Measurements from ENCODE around the gene NTNG2.

NTNG2 gene

GRCh38 chr9:132147839-132148238, 14.0 kb upstream of the NTNG2 start:
- DNase-seq, result no peak

GRCh38 chr9:132150256-132150655, 11.6 kb upstream of the NTNG2 start:
- no peak for DNase-seq

- no peak for DNase-seq
Observed at GRCh38 chr9:132151118-132151517, 10.7 kb upstream of the NTNG2 start.

GRCh38 chr9:132152231-132152630, 9.6 kb upstream of the NTNG2 start:
- DNase-seq, result no peak

- DNase-seq, result no peak
Observed at GRCh38 chr9:132154863-132155567, 6.8 kb upstream of the NTNG2 start.

- DNase-seq, result no peak
Observed at GRCh38 chr9:132155568-132155895, 6.3 kb upstream of the NTNG2 start.

- DNase-seq, result no peak
Observed at GRCh38 chr9:132156262-132156661, 5.6 kb upstream of the NTNG2 start.

GRCh38 chr9:132157347-132158116, 4.3 kb upstream of the NTNG2 start:
- no peak for DNase-seq

GRCh38 chr9:132160802-132161742, 786 bp upstream of the NTNG2 start:
- peak; percentile 61 for DNase-seq

GRCh38 chr9:132162764-132163456, 1.1 kb downstream of the NTNG2 start:
- no peak for DNase-seq

GRCh38 chr9:132163457-132163875, 1.6 kb downstream of the NTNG2 start:
- no peak for DNase-seq

- DNase-seq, result no peak
Observed at GRCh38 chr9:132163876-132164603, 2.2 kb downstream of the NTNG2 start.

GRCh38 chr9:132164604-132165362, 2.9 kb downstream of the NTNG2 start:
- no peak for DNase-seq

- DNase-seq, result no peak
Observed at GRCh38 chr9:132166599-132166998, 4.7 kb downstream of the NTNG2 start.

- no peak for DNase-seq
Observed at GRCh38 chr9:132167192-132167591, 5.3 kb downstream of the NTNG2 start.

GRCh38 chr9:132168347-132168746, 6.5 kb downstream of the NTNG2 start:
- DNase-seq, result no peak

GRCh38 chr9:132168851-132169250, 7.0 kb downstream of the NTNG2 start:
- DNase-seq, result no peak

GRCh38 chr9:132169672-132170392, 8.0 kb downstream of the NTNG2 start:
- DNase-seq, result peak; percentile 72

GRCh38 chr9:132171702-132172101, 9.8 kb downstream of the NTNG2 start:
- DNase-seq, result no peak

- DNase-seq, result no peak
Observed at GRCh38 chr9:132172185-132172584, 10.3 kb downstream of the NTNG2 start.

- no peak for DNase-seq
Observed at GRCh38 chr9:132175431-132175830, 13.6 kb downstream of the NTNG2 start.
